Ovary (tissue), 9 donors: ENCODE results near the gene DYRK1A. TPM values are rescaled to one million over a fixed set of nuclear protein-coding genes. Genes with fewer than 3 reads are reported as not detected.
"Not testable (repeated sequence)": the region's sequence is repeated elsewhere in the genome, so short reads cannot be mapped to it uniquely, and the experiment has no call there.

Experiments used
- DNase-seq, 5 donors: peaks; one replicate each; pipeline ENCODE4 v3.0.0-alpha.2; 2019 to 2020
- H3K27ac ChIP-seq, 2 donors: fragments of 200-600 bp; one replicate each; pipeline versions ENCODE4 v1.5.1 to v1.8.0; 2019 to 2022
- H3K27me3 ChIP-seq: fragments of 200-600 bp; one replicate; pipeline ENCODE4 v1.8.0; 2022
- H3K36me3 ChIP-seq: fragments of 200-600 bp; sonication (generic); one replicate; pipeline ENCODE4 v1.5.1; 2019
- H3K4me1 ChIP-seq: one replicate; pipeline ENCODE4 v1.8.1; 2013; ENCODE audit warnings: mild to moderate bottlenecking, moderate library complexity; ENCODE audit not compliant: insufficient read depth
- H3K4me3 ChIP-seq: fragments of 200-600 bp; sonication (generic); one replicate; pipeline ENCODE4 v1.5.1; 2017
- H3K9me3 ChIP-seq, 2 donors: fragments of 200-600 bp in 1 of 2; sonication (generic) in 1 of 2; one replicate each; pipeline versions ENCODE4 v1.5.1 to v1.8.1; 2013 to 2019; ENCODE audit warnings: mild to moderate bottlenecking in 1 of 2, moderate library complexity in 1 of 2
- EP300 ChIP-seq: sonication (generic); formaldehyde crosslinking; IDR thresholded peaks from one replicate; pipeline ENCODE4 v1.6.1; 2017; ENCODE audit warnings: antibody characterized with exemption
- POLR2A ChIP-seq: fragments of 450-650 bp; IDR thresholded peaks from one replicate; pipeline ENCODE4 v1.6.1; 2017; ENCODE audit warnings: antibody characterized with exemption, mild to moderate bottlenecking, moderate library complexity
- WGBS, 3 donors: extraction: QIAGEN DNeasy Blood & Tissue Kit in 1 of 3; methylation state at CpG; one replicate each; pipeline versions ENCODE4 v1.1.5 to v1.1.7; 2013 to 2017; 5-methylcytosine and 5-hydroxymethylcytosine counted together
- intact Hi-C, 4 donors: fragments of 100-400 bp; cut with DNase I; formaldehyde crosslinking; loops; one replicate each; pipeline versions ENCODE4 v1.11.0 to v1.15.1; 2022 to 2023
- polyA plus RNA-seq, 2 donors: library from polyadenylated mRNA; stranded (reverse); fragments of 200-250 nt in 1 of 2; fragments of 350-450 nt in 1 of 2; fragmentation: Illumina TruSeq in 1 of 2; extraction: RNeasy Lipid Tissue Mini Kit (QIAGEN cat#74804) in 1 of 2; gene quantifications; one replicate each; pipeline ENCODE4 v1.2.3, GENCODE V29; 2013 to 2014
- total RNA-seq, 7 donors: library from RNA; depleted of rRNA in 2 of 7; stranded (reverse); fragments of >200 nt in 2 of 7; fragmentation: NEBNext Ultra II Directional in 3 of 7; extraction: Animal tissue kit (Norgen Biotek cat#: 25700) in 3 of 7; gene quantifications; one replicate each; pipeline versions ENCODE4 v1.1.0 to v1.2.4, GENCODE V29; 2016 to 2023
- TF ChIP-seq, protein P1 (sequence below), 3 donors: fragments of 450-650 bp in 2 of 3; fragments of 200-600 bp in 1 of 3; IDR thresholded peaks; one replicate each; pipeline versions ENCODE4 v1.5.1 to v1.8.0; 2016 to 2022; ENCODE audit warnings: antibody characterized with exemption in 3 of 3, mild to moderate bottlenecking in 1 of 3
- donor health status: DM: no; HTN: no; CAD: no; lungs with moderate emphysema.
- donor health status: DM: no; HTN: no; CAD: no.
- donor health status: Bipolar disorder and iron deficiency.
- donor health status: DM: yes; HTN: yes; CAD: no.
- donor health status: DM: no; HTN: no; CAD: no.
- donor health status: DM: yes; HTN: yes; CAD: no.

DYRK1A gene
- total and polyA plus RNA-seq, 9 donors = 30.9 to 89.0 (median 73.9) TPM

- no peaks in the 10 kb centered on the region for H3K36me3 ChIP-seq
- no peak overlapping the region for H3K4me3 ChIP-seq
- WGBS, 3 donors = 83 to 85% (median 84%) methylated on average over 7 of the region's 7 CpGs
- no peaks in the 10 kb centered on the region for H3K4me1 ChIP-seq
- no peaks in the 10 kb centered on the region for H3K9me3 ChIP-seq
- no peak overlapping the region for H3K27ac ChIP-seq
- no peak for TF ChIP-seq EP300
- H3K27me3 ChIP-seq = no peaks in the 10 kb centered on the region
- intact Hi-C loops = no loop called here
- DNase-seq = no peak
These were observed 155.1 kb downstream of the DYRK1A start for GRCh38 chr21:37521658-37522057.

- WGBS, 3 donors = 82 to 90% (median 83%) methylated on average over 10 of the region's 10 CpGs
- TF ChIP-seq, protein P1, sequence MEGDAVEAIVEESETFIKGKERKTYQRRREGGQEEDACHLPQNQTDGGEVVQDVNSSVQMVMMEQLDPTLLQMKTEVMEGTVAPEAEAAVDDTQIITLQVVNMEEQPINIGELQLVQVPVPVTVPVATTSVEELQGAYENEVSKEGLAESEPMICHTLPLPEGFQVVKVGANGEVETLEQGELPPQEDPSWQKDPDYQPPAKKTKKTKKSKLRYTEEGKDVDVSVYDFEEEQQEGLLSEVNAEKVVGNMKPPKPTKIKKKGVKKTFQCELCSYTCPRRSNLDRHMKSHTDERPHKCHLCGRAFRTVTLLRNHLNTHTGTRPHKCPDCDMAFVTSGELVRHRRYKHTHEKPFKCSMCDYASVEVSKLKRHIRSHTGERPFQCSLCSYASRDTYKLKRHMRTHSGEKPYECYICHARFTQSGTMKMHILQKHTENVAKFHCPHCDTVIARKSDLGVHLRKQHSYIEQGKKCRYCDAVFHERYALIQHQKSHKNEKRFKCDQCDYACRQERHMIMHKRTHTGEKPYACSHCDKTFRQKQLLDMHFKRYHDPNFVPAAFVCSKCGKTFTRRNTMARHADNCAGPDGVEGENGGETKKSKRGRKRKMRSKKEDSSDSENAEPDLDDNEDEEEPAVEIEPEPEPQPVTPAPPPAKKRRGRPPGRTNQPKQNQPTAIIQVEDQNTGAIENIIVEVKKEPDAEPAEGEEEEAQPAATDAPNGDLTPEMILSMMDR (IDR thresholded peaks at IDR 0.05) = no peak
- no peak for TF ChIP-seq POLR2A
- TF ChIP-seq EP300 = no peak
- H3K4me3 ChIP-seq = no peak overlapping the region
- H3K27ac ChIP-seq = no peak overlapping the region
- H3K9me3 ChIP-seq = no peaks in the 10 kb centered on the region
- no peak for DNase-seq
- H3K4me1 ChIP-seq = no peaks in the 10 kb centered on the region
- H3K36me3 ChIP-seq = no peaks in the 10 kb centered on the region
- no peaks in the 10 kb centered on the region for H3K27me3 ChIP-seq
- intact Hi-C loops = no loop called here
These were observed 156.2 kb downstream of the DYRK1A start for GRCh38 chr21:37522641-37523295.

DNA sequence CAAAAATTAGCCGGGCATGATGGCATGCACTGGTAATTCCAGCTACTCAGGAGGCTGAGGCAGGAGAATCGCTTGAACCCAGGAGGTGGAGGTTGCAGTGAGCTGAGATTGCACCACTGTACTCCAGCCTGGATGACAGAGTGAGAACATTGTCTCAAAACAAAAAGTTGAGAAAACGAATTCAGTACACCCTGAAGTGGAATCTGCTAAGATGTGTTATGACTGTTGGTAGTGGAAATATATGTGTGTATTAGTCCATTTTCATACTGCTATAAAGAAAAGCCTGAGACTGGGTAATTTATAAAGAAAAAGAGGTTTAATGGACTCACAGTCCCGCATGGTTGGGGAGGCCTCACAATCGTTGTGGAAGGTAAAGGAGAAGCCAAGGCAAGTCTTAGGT, 158.4 kb downstream of the DYRK1A start:
- DNase-seq, H3K27me3 ChIP-seq, H3K9me3 ChIP-seq, H3K4me3 ChIP-seq, H3K27ac ChIP-seq, intact Hi-C loops, H3K4me1 ChIP-seq, H3K36me3 ChIP-seq: not testable (repeated sequence)
- 88 to 95% (median 91%) methylated on average over 5 of the region's 5 CpGs for WGBS, 3 donors

- intact Hi-C loops = no loop called here
- WGBS, 3 donors = 6 to 46% (median 14%) methylated on average over 2 of the region's 2 CpGs
- H3K36me3 ChIP-seq = no peaks in the 10 kb centered on the region
- no peak overlapping the region for H3K27ac ChIP-seq
- H3K4me3 ChIP-seq = no peak overlapping the region
- no peak for DNase-seq
- no peaks in the 10 kb centered on the region for H3K4me1 ChIP-seq
- H3K9me3 ChIP-seq = no peaks in the 10 kb centered on the region
- TF ChIP-seq, protein P1 (IDR thresholded peaks at IDR 0.05) = no peak
- TF ChIP-seq EP300 (no peak), POLR2A (no peak)
- H3K27me3 ChIP-seq = no peaks in the 10 kb centered on the region
These were observed 159.2 kb downstream of the DYRK1A start for GRCh38 chr21:37525810-37526209.

GRCh38 chr21:37527103-37527502, 160.5 kb downstream of the DYRK1A start:
- H3K27ac ChIP-seq = no peak overlapping the region
- H3K36me3 ChIP-seq = no peaks in the 10 kb centered on the region
- no peak overlapping the region for H3K4me3 ChIP-seq
- intact Hi-C loops = no loop called here
- H3K9me3 ChIP-seq = no peaks in the 10 kb centered on the region
- no peak for DNase-seq
- WGBS, 3 donors = 77 to 85% (median 81%) methylated on average over 6 of the region's 6 CpGs
- H3K4me1 ChIP-seq = no peaks in the 10 kb centered on the region
- H3K27me3 ChIP-seq = no peaks in the 10 kb centered on the region
- TF ChIP-seq POLR2A (no peak), EP300 (no peak)
- TF ChIP-seq, protein P1 (IDR thresholded peaks at IDR 0.05) = no peak
